HCT116 (cell line): Measurements from ENCODE around the gene CRACR2A. TPM values are rescaled to one million over a fixed set of nuclear protein-coding genes. Genes with fewer than 3 reads are reported as not detected.

Experiments used
- ATAC-seq: fragments of 200-7000 bp; cut with Tn5 transposase; 2 replicates; pipeline ENCODE4 v1.9.1; 2020; ENCODE audit warnings: mild to moderate bottlenecking, moderate library complexity
- BruUV-seq: library from RNA; stranded (reverse); fragments of 400-500 nt; replicated peaks from 2 replicates; lab custom pipeline; 2021; lab: Mats Ljungman, UMichigan
- CTCF ChIA-PET: fragments of 300-600 bp; sonication (Branson Sonifier 250); formaldehyde crosslinking; loops from one replicate; lab custom pipeline; 2021; ENCODE audit warnings: antibody characterized with exemption; lab: Charles Lee
- POLR2A ChIA-PET: fragments of 300-600, 350-600 bp; sonication (Branson Sonifier 250); formaldehyde crosslinking; loops from one replicate; lab custom pipeline; 2021; ENCODE audit warnings: antibody characterized with exemption; lab: Charles Lee
- RAD21 ChIA-PET, 2 experiments: fragments of 300-600 bp; sonication (Branson Sonifier 250); formaldehyde crosslinking; loops; one replicate each; lab custom pipeline; 2023; ENCODE audit warnings: low total read pairs in 2 of 2; ENCODE audit not compliant: uncharacterized antibody in 2 of 2, unreplicated experiment in 2 of 2, low non-redundant PET in 1 of 2; lab: Charles Lee
- DNase-seq: peaks from one replicate; pipeline ENCODE4 v3.0.0-alpha.2; 2010; ENCODE audit warnings: low read depth, low spot score
- H2AFZ ChIP-seq: fragments of 200-600 bp; shearing (Covaris generic), sonication (generic); 2 replicates; pipeline ENCODE4 v1.6.1; 2017; ENCODE audit warnings: low read depth, mixed run types, mixed read lengths, antibody characterized with exemption, low read length; ENCODE audit not compliant: poor library complexity, severe bottlenecking
- H3K27ac ChIP-seq: 2 replicates; pipeline ENCODE4 v1.5.1; 2012; ENCODE audit warnings: low read depth, low read length
- H3K27me3 ChIP-seq: fragments of 200-600 bp; sonication (generic); 2 replicates; pipeline ENCODE4 v1.6.1; 2016; ENCODE audit warnings: mixed run types, low read length, mixed read lengths; ENCODE audit not compliant: insufficient read depth
- H3K36me3 ChIP-seq, 2 experiments: fragments of 200-500 bp in 1 of 2; fragments of 200-600 bp in 1 of 2; sonication (Bioruptor generic) in 1 of 2; sonication (generic) in 1 of 2; 2 replicates each; pipeline versions ENCODE4 v1.5.1 to v1.6.1; 2014 to 2016; ENCODE audit warnings: low read length in 2 of 2, inconsistent platforms in 1 of 2, mixed read lengths in 1 of 2, mixed run types in 1 of 2; ENCODE audit not compliant: insufficient read depth in 2 of 2, control insufficient read depth in 1 of 2
- H3K4me1 ChIP-seq, 2 experiments: fragments of 200-600 bp in 1 of 2; sonication (generic) in 1 of 2; 2 replicates each; pipeline versions ENCODE4 v1.5.1 to v1.6.1; 2012 to 2017; ENCODE audit warnings: low read length in 2 of 2, inconsistent platforms in 1 of 2, mild to moderate bottlenecking in 1 of 2, mixed read lengths in 1 of 2, mixed run types in 1 of 2, moderate library complexity in 1 of 2; ENCODE audit not compliant: insufficient read depth in 2 of 2, control insufficient read depth in 1 of 2
- H3K4me2 ChIP-seq: fragments of 200-600 bp; sonication (generic); 2 replicates; pipeline ENCODE4 v1.6.1; 2017; ENCODE audit warnings: mixed run types, low read length, mixed read lengths
- H3K4me3 ChIP-seq, 2 experiments: fragments of 200-600 bp in 1 of 2; sonication (generic) in 1 of 2; replicated peaks in 1 of 2; 2 replicates each; pipeline ENCODE4 v1.5.1; 2011 to 2016; ENCODE audit warnings: low read length in 2 of 2, control low read depth in 1 of 2, low read depth in 1 of 2, mild to moderate bottlenecking in 1 of 2, mixed read lengths in 1 of 2, mixed run types in 1 of 2
- H3K79me2 ChIP-seq: fragments of 200-600 bp; sonication (generic); 2 replicates; pipeline ENCODE4 v1.6.1; 2017; ENCODE audit warnings: mild to moderate bottlenecking, mixed run types, low read length, moderate library complexity, mixed read lengths; ENCODE audit not compliant: insufficient read depth
- H3K9ac ChIP-seq: fragments of 200-600 bp; sonication (generic); 2 replicates; pipeline ENCODE4 v1.6.1; 2016; ENCODE audit warnings: low read length, mixed read lengths
- H3K9me2 ChIP-seq: fragments of 200-600 bp; sonication (generic), shearing (Covaris generic); 2 replicates; pipeline ENCODE4 v1.6.1; 2017; ENCODE audit warnings: mixed run types, mild to moderate bottlenecking, moderate library complexity; ENCODE audit not compliant: insufficient read depth
- H3K9me3 ChIP-seq, 2 experiments: fragments of 200-500 bp in 1 of 2; fragments of 200-600 bp in 1 of 2; sonication (Bioruptor generic) in 1 of 2; sonication (generic) in 1 of 2; 2 replicates each; pipeline ENCODE4 v1.6.1; 2014 to 2017; ENCODE audit warnings: low read length in 2 of 2, mixed read lengths in 2 of 2, inconsistent platforms in 1 of 2, low read depth in 1 of 2, mild to moderate bottlenecking in 1 of 2, mixed run types in 1 of 2, moderate library complexity in 1 of 2; ENCODE audit not compliant: control insufficient read depth in 1 of 2, insufficient read depth in 1 of 2
- H4K20me1 ChIP-seq: fragments of 200-600 bp; sonication (generic), shearing (Covaris generic); 2 replicates; pipeline ENCODE4 v1.6.1; 2017; ENCODE audit warnings: mixed run types, mild to moderate bottlenecking, moderate library complexity; ENCODE audit not compliant: insufficient read depth
- CTCF ChIP-seq, 3 experiments: fragments of 200-600 bp in 1 of 3; sonication (generic) in 1 of 3; IDR thresholded peaks in 2 of 3; conservative IDR thresholded peaks in 1 of 3; 2 replicates each; pipeline ENCODE4 v1.5.1; 2012 to 2017; ENCODE audit warnings: low read depth in 2 of 3, low read length in 2 of 3, antibody characterized with exemption in 1 of 3, borderline replicate concordance in 1 of 3, control low read depth in 1 of 3, mild to moderate bottlenecking in 1 of 3, mixed read lengths in 1 of 3, mixed run types in 1 of 3, moderate library complexity in 1 of 3; ENCODE audit not compliant: insufficient read depth in 1 of 3
- EGR1 ChIP-seq: IDR thresholded peaks from 2 replicates; pipeline ENCODE4 v1.6.1; 2012; ENCODE audit warnings: low read depth
- ELF1 ChIP-seq: IDR thresholded peaks from 2 replicates; pipeline ENCODE4 v1.6.1; 2012; ENCODE audit warnings: low read depth, borderline replicate concordance
- EZH2 ChIP-seq: fragments of 200-600 bp; sonication (generic); IDR thresholded peaks from 2 replicates; pipeline ENCODE4 v1.6.1; 2017; ENCODE audit warnings: antibody characterized with exemption, mixed run types
- FOSL1 ChIP-seq: IDR thresholded peaks from 2 replicates; pipeline ENCODE4 v1.6.1; 2012; ENCODE audit warnings: low read depth
- JUND ChIP-seq: IDR thresholded peaks from 2 replicates; pipeline ENCODE4 v1.6.1; 2012
- POLR2A ChIP-seq: IDR thresholded peaks from 2 replicates; pipeline ENCODE4 v1.7.0; 2011; ENCODE audit warnings: borderline replicate concordance; ENCODE audit not compliant: insufficient read depth, insufficient read length; ENCODE audit errors: extremely low read depth
- RAD21 ChIP-seq: IDR thresholded peaks from 2 replicates; pipeline ENCODE4 v1.6.1; 2012; ENCODE audit warnings: low read depth, mild to moderate bottlenecking
- SRF ChIP-seq: IDR thresholded peaks from 2 replicates; pipeline ENCODE4 v1.6.1; 2012; ENCODE audit warnings: low read depth
- TCF7L2 ChIP-seq: IDR thresholded peaks from 2 replicates; pipeline ENCODE4 v1.7.0; 2011; ENCODE audit warnings: borderline replicate concordance, inconsistent platforms; ENCODE audit not compliant: insufficient read depth, insufficient read length; ENCODE audit errors: extremely low read depth
- ZBTB33 ChIP-seq: IDR thresholded peaks from 2 replicates; pipeline ENCODE4 v1.6.1; 2011; ENCODE audit warnings: mild to moderate bottlenecking, low read length, moderate library complexity; ENCODE audit not compliant: insufficient replicate concordance; ENCODE audit errors: extremely low read depth
- ZNF274 ChIP-seq: fragments of 200-500 bp; sonication (Bioruptor generic); IDR thresholded peaks from 2 replicates; pipeline ENCODE4 v1.6.1; 2014; ENCODE audit warnings: mild to moderate bottlenecking, low read depth, low read length, inconsistent platforms
- intact Hi-C: fragments of 100-400 bp; cut with micrococcal nuclease; formaldehyde crosslinking; loops from 2 replicates; pipeline ENCODE4 v1.10.0; 2022
- total RNA-seq: library from RNA; stranded (reverse); gene quantifications from one replicate; pipeline ENCODE4 v1.2.1, GENCODE V29; 2021; ENCODE audit not compliant: unreplicated experiment
- TF ChIP-seq, protein P1 (sequence below): IDR thresholded peaks from 2 replicates; pipeline ENCODE4 v1.6.1; 2012; ENCODE audit warnings: low read depth

CRACR2A gene
- total RNA-seq, 1 experiment from 2014 or later, result 18.4 TPM

DNA sequence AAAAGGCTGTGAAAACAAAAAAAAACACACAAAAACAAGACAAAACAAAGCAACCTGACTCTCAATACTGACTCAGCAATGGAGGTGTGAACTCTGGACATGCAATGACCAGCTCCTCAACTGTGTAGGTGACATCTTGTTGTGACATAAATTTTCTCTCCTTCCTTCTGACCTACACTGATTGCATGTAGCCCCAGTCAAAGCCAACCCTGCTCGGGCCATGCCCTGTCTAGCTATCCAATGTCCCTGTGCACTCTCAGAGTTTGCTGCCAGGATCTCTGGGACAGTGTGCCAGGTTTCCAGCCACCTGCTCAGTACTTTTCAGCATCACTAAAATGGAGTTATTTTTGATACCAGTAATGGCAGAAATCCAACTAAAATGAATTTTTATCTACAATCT lies 18.9 kb upstream of the CRACR2A start:
- H3K9me3 ChIP-seq, result no peaks in the 10 kb centered on the region
- no peak overlapping the region for H2AFZ ChIP-seq
- no peak overlapping the region for H3K27ac ChIP-seq
- H3K36me3 ChIP-seq, result no peaks in the 10 kb centered on the region
- intact Hi-C loops, result loop anchor here (10.0 kb wide), 1 partner anchor 1437 kb away; no protein-coding TSS in a partner anchor
- H4K20me1 ChIP-seq, result no peaks in the 10 kb centered on the region
- H3K27me3 ChIP-seq, result peaks cover 23% of the 10 kb centered on the region
- H3K79me2 ChIP-seq, result no peaks in the 10 kb centered on the region
- H3K9me2 ChIP-seq, result no peaks in the 10 kb centered on the region
- no peak overlapping the region for H3K4me2 ChIP-seq
- no peak for TF ChIP-seq TCF7L2
- TF ChIP-seq, protein P1, sequence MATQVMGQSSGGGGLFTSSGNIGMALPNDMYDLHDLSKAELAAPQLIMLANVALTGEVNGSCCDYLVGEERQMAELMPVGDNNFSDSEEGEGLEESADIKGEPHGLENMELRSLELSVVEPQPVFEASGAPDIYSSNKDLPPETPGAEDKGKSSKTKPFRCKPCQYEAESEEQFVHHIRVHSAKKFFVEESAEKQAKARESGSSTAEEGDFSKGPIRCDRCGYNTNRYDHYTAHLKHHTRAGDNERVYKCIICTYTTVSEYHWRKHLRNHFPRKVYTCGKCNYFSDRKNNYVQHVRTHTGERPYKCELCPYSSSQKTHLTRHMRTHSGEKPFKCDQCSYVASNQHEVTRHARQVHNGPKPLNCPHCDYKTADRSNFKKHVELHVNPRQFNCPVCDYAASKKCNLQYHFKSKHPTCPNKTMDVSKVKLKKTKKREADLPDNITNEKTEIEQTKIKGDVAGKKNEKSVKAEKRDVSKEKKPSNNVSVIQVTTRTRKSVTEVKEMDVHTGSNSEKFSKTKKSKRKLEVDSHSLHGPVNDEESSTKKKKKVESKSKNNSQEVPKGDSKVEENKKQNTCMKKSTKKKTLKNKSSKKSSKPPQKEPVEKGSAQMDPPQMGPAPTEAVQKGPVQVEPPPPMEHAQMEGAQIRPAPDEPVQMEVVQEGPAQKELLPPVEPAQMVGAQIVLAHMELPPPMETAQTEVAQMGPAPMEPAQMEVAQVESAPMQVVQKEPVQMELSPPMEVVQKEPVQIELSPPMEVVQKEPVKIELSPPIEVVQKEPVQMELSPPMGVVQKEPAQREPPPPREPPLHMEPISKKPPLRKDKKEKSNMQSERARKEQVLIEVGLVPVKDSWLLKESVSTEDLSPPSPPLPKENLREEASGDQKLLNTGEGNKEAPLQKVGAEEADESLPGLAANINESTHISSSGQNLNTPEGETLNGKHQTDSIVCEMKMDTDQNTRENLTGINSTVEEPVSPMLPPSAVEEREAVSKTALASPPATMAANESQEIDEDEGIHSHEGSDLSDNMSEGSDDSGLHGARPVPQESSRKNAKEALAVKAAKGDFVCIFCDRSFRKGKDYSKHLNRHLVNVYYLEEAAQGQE, result no peak
- no peak for TF ChIP-seq EGR1
- no peak for TF ChIP-seq RAD21
- TF ChIP-seq JUND, result no peak
- TF ChIP-seq ELF1, result no peak
- POLR2A ChIA-PET, result no interaction called here
- ATAC-seq (no peak), DNase-seq (no peak)
- RAD21 ChIA-PET, result no interaction called here
- no TSS peak for BruUV-seq
- H3K4me3 ChIP-seq, result no peak overlapping the region
- H3K9ac ChIP-seq, result no peak overlapping the region
- CTCF ChIA-PET, result interaction anchor here (0.8 to 2.1 kb wide), 4 partner anchors 19 to 497 kb away, joined by 3 to 9 read pairs (median 5); partner anchors contain the start of gene CRACR2A
- H3K4me1 ChIP-seq, result no peaks in the 10 kb centered on the region

- Histone ChIP-seq H3K4me2 (no peak overlapping the region), H3K9ac (no peak overlapping the region), H3K27me3 (peaks cover 13% of the 10 kb centered on the region; the same call in 1 of the 2 replicates), H3K27ac (no peak overlapping the region), H3K9me3 (no peaks in the 10 kb centered on the region), H4K20me1 (no peaks in the 10 kb centered on the region), H3K79me2 (no peaks in the 10 kb centered on the region), H3K4me1 (no peaks in the 10 kb centered on the region), H3K9me2 (no peaks in the 10 kb centered on the region), H3K4me3 (no peak overlapping the region), H2AFZ (no peak overlapping the region), H3K36me3 (no peaks in the 10 kb centered on the region)
- ChIA-PET RAD21 (no interaction called here), POLR2A (no interaction called here), CTCF (interaction anchor here (1.2 kb wide), 1 partner anchor 471 kb away, joined by 7 read pairs; no protein-coding TSS in a partner anchor)
- intact Hi-C loops, result loop anchor here (10.0 kb wide), 1 partner anchor 1436 kb away; no protein-coding TSS in a partner anchor
- DNase-seq (no peak), ATAC-seq (no peak)
- BruUV-seq, result no TSS peak
- no peak for TF ChIP-seq FOSL1
- no peak for TF ChIP-seq TCF7L2
- no peak for TF ChIP-seq CTCF (IDR thresholded peaks at IDR 0.05 in 2 of 3, conservative IDR thresholded peaks at IDR 0.05 in 1 of 3; ENCODE audit: borderline replicate concordance in 1 of 3, insufficient read depth in 1 of 3, low read depth in 2 of 3, low read length in 2 of 3)
- no peak for TF ChIP-seq EZH2
- TF ChIP-seq ZNF274, result no peak
- TF ChIP-seq POLR2A, result no peak
- TF ChIP-seq RAD21, result no peak
- TF ChIP-seq ZBTB33, result no peak
- no peak for TF ChIP-seq SRF
Measured at GRCh38 chr12:3770891-3771290, 18.0 kb upstream of the CRACR2A start.
